ENCODE data around the gene WWC2.

The WWC2 gene

GRCh38 chr4:183285886-183286285 lies 186.8 kb downstream of the WWC2 start:
- CTCF ChIA-PET = no interaction called here
- POLR2A ChIA-PET = no interaction called here
- no peak overlapping the region for H3K4me3 ChIP-seq (ENCODE audit: low read depth, low read length)
- H3K36me3 ChIP-seq (ENCODE audit: control insufficient read depth in 2 of 2, insufficient read depth in 1 of 2, low read length in 2 of 2) = peaks cover 4 to 68% of the 10 kb centered on the region in 2 experiments
- no peaks in the 10 kb centered on the region for H3K4me1 ChIP-seq (ENCODE audit: control insufficient read depth, insufficient read depth, low read length)
- no peaks in the 10 kb centered on the region for H3K9me3 ChIP-seq (ENCODE audit: control insufficient read depth, insufficient read depth, low read depth, low read length)
- no peak overlapping the region for H3K27ac ChIP-seq (ENCODE audit: extremely low read depth, low read depth, low read length)
- no peak for TF ChIP-seq ZNF629 (tag by site-specific recombination; IDR thresholded peaks at IDR 0.05)
- no peak for TF ChIP-seq ZNF292 (tag by site-specific recombination; IDR thresholded peaks at IDR 0.05; ENCODE audit: borderline replicate concordance, low read depth)
- no peak for TF ChIP-seq ZNF214 (tag by site-specific recombination; IDR thresholded peaks at IDR 0.05; ENCODE audit: borderline replicate concordance)
- TF ChIP-seq, protein P1, sequence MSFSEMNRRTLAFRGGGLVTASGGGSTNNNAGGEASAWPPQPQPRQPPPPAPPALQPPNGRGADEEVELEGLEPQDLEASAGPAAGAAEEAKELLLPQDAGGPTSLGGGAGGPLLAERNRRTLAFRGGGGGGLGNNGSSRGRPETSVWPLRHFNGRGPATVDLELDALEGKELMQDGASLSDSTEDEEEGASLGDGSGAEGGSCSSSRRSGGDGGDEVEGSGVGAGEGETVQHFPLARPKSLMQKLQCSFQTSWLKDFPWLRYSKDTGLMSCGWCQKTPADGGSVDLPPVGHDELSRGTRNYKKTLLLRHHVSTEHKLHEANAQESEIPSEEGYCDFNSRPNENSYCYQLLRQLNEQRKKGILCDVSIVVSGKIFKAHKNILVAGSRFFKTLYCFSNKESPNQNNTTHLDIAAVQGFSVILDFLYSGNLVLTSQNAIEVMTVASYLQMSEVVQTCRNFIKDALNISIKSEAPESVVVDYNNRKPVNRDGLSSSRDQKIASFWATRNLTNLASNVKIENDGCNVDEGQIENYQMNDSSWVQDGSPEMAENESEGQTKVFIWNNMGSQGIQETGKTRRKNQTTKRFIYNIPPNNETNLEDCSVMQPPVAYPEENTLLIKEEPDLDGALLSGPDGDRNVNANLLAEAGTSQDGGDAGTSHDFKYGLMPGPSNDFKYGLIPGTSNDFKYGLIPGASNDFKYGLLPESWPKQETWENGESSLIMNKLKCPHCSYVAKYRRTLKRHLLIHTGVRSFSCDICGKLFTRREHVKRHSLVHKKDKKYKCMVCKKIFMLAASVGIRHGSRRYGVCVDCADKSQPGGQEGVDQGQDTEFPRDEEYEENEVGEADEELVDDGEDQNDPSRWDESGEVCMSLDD (tag by site-specific recombination; IDR thresholded peaks at IDR 0.05) = no peak
- no peak for TF ChIP-seq KLF16 (tag by site-specific recombination; IDR thresholded peaks at IDR 0.05)
- no peak for TF ChIP-seq ZNF121 (tag by site-specific recombination; IDR thresholded peaks at IDR 0.05)

DNA sequence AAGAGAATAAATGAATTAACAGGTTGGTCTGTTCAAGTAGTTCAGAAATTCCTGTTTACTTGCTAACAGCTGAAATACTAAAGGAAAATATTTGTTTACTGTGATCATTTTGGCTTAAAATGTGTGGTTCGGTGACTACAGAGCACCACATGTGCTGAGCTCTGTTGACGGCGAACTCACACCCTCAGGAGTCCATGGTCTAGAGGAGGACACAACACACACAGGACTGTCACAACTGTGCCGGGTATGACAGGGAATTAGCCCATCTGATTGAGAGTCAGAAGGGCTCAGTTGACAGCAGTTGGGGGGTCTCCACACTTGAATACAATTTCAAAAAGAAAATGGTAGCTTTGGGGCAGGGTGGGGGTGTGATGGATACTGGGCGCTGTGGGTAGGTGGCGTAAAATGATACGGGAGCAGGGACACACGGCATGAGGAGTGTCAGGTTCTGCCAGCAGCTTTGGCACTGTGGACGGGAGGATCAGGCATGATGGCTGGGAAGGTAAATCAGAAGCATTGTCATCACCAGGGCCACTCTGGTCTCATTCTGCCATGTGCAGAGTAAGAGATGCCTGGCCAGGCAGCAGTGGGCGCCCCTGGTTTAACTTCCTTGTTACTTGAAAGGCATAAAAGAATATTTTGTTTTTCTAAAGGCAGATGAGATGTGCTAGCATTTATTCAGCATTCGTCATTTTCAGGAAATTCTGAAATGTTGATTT lies 187.7 kb downstream of the WWC2 start:
- Histone ChIP-seq H3K4me1 (ENCODE audit: control insufficient read depth, insufficient read depth, low read length) (no peaks in the 10 kb centered on the region), H3K27ac (ENCODE audit: extremely low read depth, low read depth, low read length) (no peak overlapping the region), H3K9me3 (ENCODE audit: control insufficient read depth, insufficient read depth, low read depth, low read length) (no peaks in the 10 kb centered on the region), H3K4me3 (ENCODE audit: low read depth, low read length) (no peak overlapping the region), H3K36me3 (ENCODE audit: control insufficient read depth in 2 of 2, insufficient read depth in 1 of 2, low read length in 2 of 2) (peaks cover 4 to 69% of the 10 kb centered on the region in 2 experiments)
- POLR2A ChIA-PET = no interaction called here
- CTCF ChIA-PET = no interaction called here
- TF ChIP-seq KLF1 (tag by site-specific recombination; IDR thresholded peaks at IDR 0.05) = no peak
- no peak for TF ChIP-seq ZNF140 (tag by site-specific recombination; IDR thresholded peaks at IDR 0.05)
- no peak for TF ChIP-seq ZNF426 (tag by site-specific recombination; IDR thresholded peaks at IDR 0.05)

GRCh38 chr4:183287309-183287659 lies 188.2 kb downstream of the WWC2 start:
- peaks cover 4 to 66% of the 10 kb centered on the region in 2 experiments for H3K36me3 ChIP-seq (ENCODE audit: control insufficient read depth in 2 of 2, insufficient read depth in 1 of 2, low read length in 2 of 2)
- POLR2A ChIA-PET = no interaction called here
- no peak overlapping the region for H3K4me3 ChIP-seq (ENCODE audit: low read depth, low read length)
- no peak overlapping the region for H3K27ac ChIP-seq (ENCODE audit: extremely low read depth, low read depth, low read length)
- no peak for TF ChIP-seq ZNF76 (tag by site-specific recombination; IDR thresholded peaks at IDR 0.05; ENCODE audit: borderline replicate concordance, low read depth)
- TF ChIP-seq, protein P2, sequence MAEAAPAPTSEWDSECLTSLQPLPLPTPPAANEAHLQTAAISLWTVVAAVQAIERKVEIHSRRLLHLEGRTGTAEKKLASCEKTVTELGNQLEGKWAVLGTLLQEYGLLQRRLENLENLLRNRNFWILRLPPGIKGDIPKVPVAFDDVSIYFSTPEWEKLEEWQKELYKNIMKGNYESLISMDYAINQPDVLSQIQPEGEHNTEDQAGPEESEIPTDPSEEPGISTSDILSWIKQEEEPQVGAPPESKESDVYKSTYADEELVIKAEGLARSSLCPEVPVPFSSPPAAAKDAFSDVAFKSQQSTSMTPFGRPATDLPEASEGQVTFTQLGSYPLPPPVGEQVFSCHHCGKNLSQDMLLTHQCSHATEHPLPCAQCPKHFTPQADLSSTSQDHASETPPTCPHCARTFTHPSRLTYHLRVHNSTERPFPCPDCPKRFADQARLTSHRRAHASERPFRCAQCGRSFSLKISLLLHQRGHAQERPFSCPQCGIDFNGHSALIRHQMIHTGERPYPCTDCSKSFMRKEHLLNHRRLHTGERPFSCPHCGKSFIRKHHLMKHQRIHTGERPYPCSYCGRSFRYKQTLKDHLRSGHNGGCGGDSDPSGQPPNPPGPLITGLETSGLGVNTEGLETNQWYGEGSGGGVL (tag by site-specific recombination; IDR thresholded peaks at IDR 0.05) = no peak
- TF ChIP-seq ZSCAN30 (tag by site-specific recombination; IDR thresholded peaks at IDR 0.05) = no peak
- no peak for TF ChIP-seq ZSCAN23 (tag by site-specific recombination; IDR thresholded peaks at IDR 0.05)
- no peaks in the 10 kb centered on the region for H3K9me3 ChIP-seq (ENCODE audit: control insufficient read depth, insufficient read depth, low read depth, low read length)
- H3K4me1 ChIP-seq (ENCODE audit: control insufficient read depth, insufficient read depth, low read length) = no peaks in the 10 kb centered on the region
- CTCF ChIA-PET = no interaction called here

GRCh38 chr4:183287677-183288076 lies 188.6 kb downstream of the WWC2 start:
- Histone ChIP-seq H3K27ac (ENCODE audit: extremely low read depth, low read depth, low read length) (no peak overlapping the region), H3K4me1 (ENCODE audit: control insufficient read depth, insufficient read depth, low read length) (no peaks in the 10 kb centered on the region), H3K4me3 (ENCODE audit: low read depth, low read length) (no peak overlapping the region), H3K36me3 (ENCODE audit: control insufficient read depth in 2 of 2, insufficient read depth in 1 of 2, low read length in 2 of 2) (peaks cover 4 to 62% of the 10 kb centered on the region in 2 experiments; a peak in 2 of 3 replicates), H3K9me3 (ENCODE audit: control insufficient read depth, insufficient read depth, low read depth, low read length) (no peaks in the 10 kb centered on the region)
- ChIA-PET POLR2A (no interaction called here), CTCF (no interaction called here)
- TF ChIP-seq, protein P3, sequence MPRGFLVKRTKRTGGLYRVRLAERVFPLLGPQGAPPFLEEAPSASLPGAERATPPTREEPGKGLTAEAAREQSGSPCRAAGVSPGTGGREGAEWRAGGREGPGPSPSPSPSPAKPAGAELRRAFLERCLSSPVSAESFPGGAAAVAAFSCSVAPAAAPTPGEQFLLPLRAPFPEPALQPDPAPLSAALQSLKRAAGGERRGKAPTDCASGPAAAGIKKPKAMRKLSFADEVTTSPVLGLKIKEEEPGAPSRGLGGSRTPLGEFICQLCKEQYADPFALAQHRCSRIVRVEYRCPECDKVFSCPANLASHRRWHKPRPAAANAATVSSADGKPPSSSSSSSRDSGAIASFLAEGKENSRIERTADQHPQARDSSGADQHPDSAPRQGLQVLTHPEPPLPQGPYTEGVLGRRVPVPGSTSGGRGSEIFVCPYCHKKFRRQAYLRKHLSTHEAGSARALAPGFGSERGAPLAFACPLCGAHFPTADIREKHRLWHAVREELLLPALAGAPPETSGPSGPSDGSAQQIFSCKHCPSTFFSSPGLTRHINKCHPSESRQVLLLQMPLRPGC (tag by site-specific recombination; IDR thresholded peaks at IDR 0.05) = no peak
- TF ChIP-seq ZNF121 (tag by site-specific recombination; IDR thresholded peaks at IDR 0.05) (no peak), PBX3 (CRISPR knock-in tag; IDR thresholded peaks at IDR 0.05) (no peak), RBAK (tag by site-specific recombination; IDR thresholded peaks at IDR 0.05) (no peak), EGR2 (tag by site-specific recombination; IDR thresholded peaks at IDR 0.05; ENCODE audit: low read depth) (no peak), KLF16 (tag by site-specific recombination; IDR thresholded peaks at IDR 0.05) (no peak), ZNF362 (tag by site-specific recombination; IDR thresholded peaks at IDR 0.05) (no peak), HOXC10 (CRISPR knock-in tag; IDR thresholded peaks at IDR 0.05) (no peak)
